A172 (cell line): ENCODE measurements around the gene COBL. TPM values are rescaled to one million over a fixed set of nuclear protein-coding genes. Genes with fewer than 3 reads are reported as not detected.

Source experiments
- DNase-seq: peaks from one replicate; pipeline ENCODE4 v3.0.0-alpha.2; 2015; ENCODE audit warnings: low spot score
- total RNA-seq: library from RNA; depleted of rRNA; stranded (reverse); fragments of >200 nt; shearing (Covaris generic); gene quantifications from 2 replicates; pipeline ENCODE4 v1.2.3, GENCODE V29; 2014

The COBL gene
- total RNA-seq, 1 experiment from 2014 or later = 1.0 TPM

- DNase-seq = no peak
Measured at GRCh38 chr7:51142741-51143385, 173.7 kb downstream of the COBL start.

- peak; percentile 49 for DNase-seq
Measured at GRCh38 chr7:51141451-51142003, 175.1 kb downstream of the COBL start.

- DNase-seq = no peak
Measured at GRCh38 chr7:51140199-51141164, 176.1 kb downstream of the COBL start.

DNA sequence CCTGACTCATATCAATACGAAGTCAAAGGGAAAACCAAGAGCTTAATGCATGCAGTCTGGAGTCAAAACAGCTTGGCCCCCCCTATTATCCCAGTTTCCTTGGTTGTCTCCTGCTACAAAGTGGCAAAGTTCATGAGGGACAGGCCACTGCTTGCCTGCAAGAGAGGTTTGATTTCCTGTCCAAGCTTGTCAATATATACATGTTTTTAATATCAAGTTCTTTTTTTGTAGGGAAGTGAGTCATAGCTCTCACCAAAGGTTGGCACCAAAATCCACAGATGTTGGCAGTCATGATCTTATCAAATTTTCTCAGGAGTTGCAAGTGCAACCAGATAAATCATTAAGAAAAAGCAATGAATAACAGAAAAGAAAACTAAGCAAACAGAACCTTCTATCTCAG lies 176.8 kb downstream of the COBL start:
- DNase-seq = peak; percentile 42

GRCh38 chr7:51138123-51139085 lies 178.2 kb downstream of the COBL start:
- DNase-seq = no peak

- DNase-seq = no peak
Measured at GRCh38 chr7:51135576-51135975, 181.0 kb downstream of the COBL start.

DNA sequence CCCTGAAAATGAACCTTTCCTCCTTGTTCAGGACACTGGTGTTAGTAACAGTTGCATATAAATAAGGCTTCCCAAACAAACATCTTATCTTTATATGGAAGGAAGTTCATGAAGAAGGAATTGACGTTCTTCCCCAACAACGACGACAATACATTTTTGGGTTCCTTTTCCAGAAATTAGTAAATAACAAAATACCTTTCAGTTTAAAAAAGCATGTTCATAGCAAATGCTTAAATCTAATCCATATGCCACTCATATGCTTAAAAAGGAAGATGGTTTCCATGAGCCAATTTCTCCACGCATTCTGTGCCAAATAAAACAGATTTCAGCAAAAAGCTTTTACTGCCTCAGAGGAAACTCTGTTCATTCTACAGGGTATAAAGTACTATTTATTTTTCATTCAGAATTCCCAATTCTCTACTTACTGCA lies 182.6 kb downstream of the COBL start:
- DNase-seq = no peak

DNA sequence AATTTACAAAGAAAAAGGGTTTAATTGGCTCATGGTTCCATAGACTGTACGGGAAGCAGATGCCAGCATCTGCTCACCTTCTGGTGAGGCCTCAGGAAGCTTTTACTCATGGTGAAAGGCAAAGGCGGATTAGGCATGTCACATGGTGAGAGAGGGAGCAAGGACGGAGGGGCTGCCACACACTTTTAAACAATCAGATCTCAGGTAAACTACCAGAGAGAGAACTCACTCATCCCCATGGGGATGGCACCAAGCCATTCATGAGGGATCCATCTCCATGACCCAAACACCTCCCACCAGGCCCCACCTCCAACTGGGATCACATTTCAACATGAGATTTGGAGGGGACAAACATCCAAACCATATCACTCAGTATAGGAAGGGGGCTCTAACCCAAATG lies 183.9 kb downstream of the COBL start:
- DNase-seq = no peak

DNA sequence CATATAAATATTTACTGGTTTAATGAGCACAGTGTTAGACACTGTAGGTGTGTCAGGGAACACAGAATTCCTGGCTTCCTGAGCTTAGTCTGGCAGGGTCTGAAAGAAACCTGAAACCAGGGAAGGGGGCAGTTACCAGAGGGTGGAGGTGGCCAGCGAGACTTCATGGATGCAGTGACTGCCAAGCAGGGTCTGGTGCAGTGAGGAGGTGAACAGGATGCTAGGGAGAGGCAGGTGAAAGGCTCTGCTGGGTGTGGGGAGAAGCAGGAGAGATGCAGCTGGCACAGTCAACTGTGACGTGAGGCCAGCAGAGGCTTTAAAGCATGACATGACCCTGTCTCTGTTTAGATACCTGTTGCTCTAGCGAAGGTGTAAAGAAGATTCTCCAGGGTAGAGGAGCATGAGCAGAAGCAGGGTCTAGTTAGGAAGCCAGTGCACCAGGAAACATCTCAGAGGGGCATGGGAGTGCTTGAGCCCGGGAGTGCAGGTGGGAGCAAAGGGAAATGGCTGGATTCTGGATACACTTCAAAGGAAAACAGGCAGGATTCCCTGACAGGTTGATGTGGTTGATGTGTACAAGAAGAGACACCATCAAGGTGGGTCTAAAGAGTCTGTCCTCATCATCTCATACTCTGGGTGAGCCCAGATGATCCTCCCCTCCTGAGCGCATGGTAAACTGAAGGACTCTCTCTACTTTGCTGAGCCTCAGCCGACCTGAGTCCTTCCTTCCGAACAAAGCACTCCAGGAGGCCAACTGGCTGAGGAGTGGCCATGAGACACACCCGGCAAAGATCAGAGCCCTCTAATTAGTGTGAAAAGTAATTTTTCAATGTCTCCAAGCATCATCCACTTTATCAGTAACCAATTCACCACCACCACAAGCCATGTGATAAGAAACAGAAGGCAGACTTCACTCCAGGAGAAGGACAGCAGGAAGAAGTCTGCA lies 186.8 kb downstream of the COBL start:
- DNase-seq = no peak

DNA sequence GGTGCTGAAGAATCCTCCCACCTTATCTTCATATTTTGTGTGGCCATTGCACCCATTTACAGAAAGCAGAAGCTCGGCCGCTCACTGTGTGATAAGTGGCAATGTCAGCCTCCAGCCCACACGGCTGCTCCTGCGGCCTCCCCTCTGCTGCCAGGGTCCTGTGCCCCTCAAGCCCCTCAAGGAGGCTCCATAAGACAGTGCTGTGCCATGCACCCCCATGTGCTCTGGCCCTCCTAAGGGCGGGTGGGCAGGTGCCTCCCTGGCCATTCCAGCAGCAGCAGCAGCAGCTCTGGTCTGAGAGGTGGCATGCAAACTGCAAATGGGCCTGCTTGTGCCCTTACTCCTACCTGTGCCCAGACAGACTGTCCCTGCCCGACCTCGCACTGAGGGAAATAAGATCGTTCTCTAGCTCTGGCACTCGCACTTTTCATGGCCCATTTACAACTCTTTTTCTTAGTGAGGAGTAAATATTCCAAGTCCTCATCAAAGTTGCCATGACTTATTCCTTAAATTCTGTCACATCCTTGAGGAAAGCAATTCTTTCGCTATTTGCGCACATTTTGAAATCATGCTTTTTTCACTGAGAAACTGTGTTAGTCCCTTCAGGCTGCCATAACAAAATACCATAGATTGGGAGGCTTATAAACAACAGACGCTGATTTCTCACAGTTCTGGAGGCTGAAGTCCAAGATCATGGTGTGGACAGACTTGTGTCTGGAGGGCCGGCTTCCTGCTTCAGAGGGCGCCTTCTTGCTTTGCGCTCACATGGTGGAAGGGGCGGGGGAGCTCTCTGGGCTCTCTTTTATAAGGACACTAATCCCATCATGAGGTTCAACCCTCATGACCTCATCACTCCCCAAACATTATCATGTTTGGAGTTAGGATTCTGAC lies 187.8 kb downstream of the COBL start:
- DNase-seq = no peak

GRCh38 chr7:51127618-51127904 lies 189.0 kb downstream of the COBL start:
- DNase-seq = no peak

GRCh38 chr7:51126813-51127617 lies 189.6 kb downstream of the COBL start:
- DNase-seq = no peak

DNA sequence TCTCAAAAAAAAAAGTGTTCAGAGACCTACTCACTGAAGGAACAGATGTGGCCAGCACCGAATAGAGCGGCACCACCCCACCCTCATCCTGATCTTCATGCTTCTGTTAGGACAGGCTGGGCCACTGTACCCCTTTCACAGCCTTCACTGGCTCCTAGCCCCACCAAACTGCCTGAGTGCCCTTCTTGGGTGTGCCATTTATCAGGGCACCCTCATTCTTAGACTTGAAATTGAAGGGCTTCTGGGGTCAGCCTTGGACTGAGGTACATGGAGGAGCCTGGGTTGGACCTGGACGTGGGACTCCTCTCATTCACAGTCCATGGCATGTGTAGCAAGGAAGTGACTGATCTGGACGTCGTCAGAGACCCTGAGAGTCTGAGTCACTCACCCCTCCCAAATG lies 190.3 kb downstream of the COBL start:
- DNase-seq = no peak

DNA sequence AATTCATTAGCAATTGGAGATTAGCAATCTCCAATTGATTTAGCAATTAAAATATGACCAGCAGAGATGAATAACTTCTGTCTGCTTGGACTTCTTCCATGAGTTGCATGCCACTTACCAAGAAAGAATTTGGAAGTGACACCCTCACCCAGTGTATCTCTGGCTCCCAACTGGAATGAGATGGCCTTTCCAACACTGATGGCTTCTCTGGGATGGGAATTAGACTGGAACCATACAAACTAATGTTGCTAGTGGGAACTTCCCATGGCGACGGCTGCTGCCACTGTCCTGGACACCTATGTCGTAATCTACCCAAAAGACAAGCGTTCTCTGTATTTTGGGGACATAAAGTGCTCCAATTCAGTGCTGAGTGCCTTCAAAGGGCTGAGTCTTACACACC lies 192.3 kb downstream of the COBL start:
- no peak for DNase-seq

- peak; percentile 99 for DNase-seq
Measured at GRCh38 chr7:51123322-51124019, 193.1 kb downstream of the COBL start.

GRCh38 chr7:51121931-51122425 lies 194.6 kb downstream of the COBL start:
- peak; percentile 60 for DNase-seq

GRCh38 chr7:51121036-51121790 lies 195.4 kb downstream of the COBL start:
- no peak for DNase-seq
